Hepatocyte (in vitro differentiated cells): ENCODE measurements around the gene TECTB.

ENCODE experiments used
- CTCF ChIP-seq: fragments of 200-600 bp; sonication (generic); IDR thresholded peaks from 2 replicates; pipeline ENCODE4 v1.5.1; 2016; ENCODE audit warnings: antibody characterized with exemption, mild to moderate bottlenecking; ENCODE audit not compliant: poor library complexity
- EZH2 ChIP-seq: fragments of 200-600 bp; sonication (generic); IDR thresholded peaks from 2 replicates; pipeline ENCODE4 v1.6.1; 2016; ENCODE audit warnings: antibody characterized with exemption, mild to moderate bottlenecking, borderline replicate concordance

- TF ChIP-seq CTCF, result no peak
- TF ChIP-seq EZH2, result no peak
Observed at GRCh38 chr10:112286837-112287818, 3.9 kb downstream of the TECTB start.
